Keratinocyte (primary cell): ENCODE measurements around the gene NDRG2. TPM values are rescaled to one million over a fixed set of nuclear protein-coding genes. Genes with fewer than 3 reads are reported as not detected.

Experiments
- DNase-seq: peaks from one replicate; pipeline ENCODE4 v3.0.0-alpha.2; 2011; ENCODE audit warnings: low read depth, missing footprints, low spot score
- FAIRE-seq: peaks from 2 replicates; lab custom pipeline; 2011; peaks lifted over from hg19 to GRCh38; lab: Jason Lieb, UNC
- H2AFZ ChIP-seq: 2 replicates; pipeline ENCODE4 v1.6.0; 2012; ENCODE audit warnings: low read length, control low read depth, inconsistent platforms; ENCODE audit not compliant: control insufficient read depth
- H3K27ac ChIP-seq: 2 replicates; pipeline ENCODE4 v1.5.1; 2011; ENCODE audit warnings: low read length; ENCODE audit not compliant: control insufficient read depth, insufficient read depth
- H3K27me3 ChIP-seq: 3 replicates; pipeline ENCODE4 v1.6.0; 2011; ENCODE audit warnings: low read length; ENCODE audit not compliant: control insufficient read depth, insufficient read depth; ENCODE audit errors: extremely low read depth
- H3K36me3 ChIP-seq, 2 experiments: 2 replicates in 1 of 2; 3 replicates in 1 of 2; pipeline ENCODE4 v1.5.1; 2011; ENCODE audit warnings: low read length in 2 of 2, mild to moderate bottlenecking in 1 of 2; ENCODE audit not compliant: control insufficient read depth in 2 of 2, insufficient read depth in 2 of 2; ENCODE audit errors: extremely low read depth in 1 of 2
- H3K4me1 ChIP-seq: 3 replicates; pipeline ENCODE4 v1.5.1; 2011; ENCODE audit warnings: low read length; ENCODE audit not compliant: control insufficient read depth, insufficient read depth; ENCODE audit errors: extremely low read depth
- H3K4me2 ChIP-seq: 3 replicates; pipeline ENCODE4 v1.6.0; 2011; ENCODE audit warnings: low read depth, low read length; ENCODE audit not compliant: control insufficient read depth, insufficient read depth; ENCODE audit errors: extremely low read depth
- H3K4me3 ChIP-seq, 3 experiments: fragments of 200-600 bp in 1 of 3; sonication (generic) in 1 of 3; 2 replicates in 2 of 3; 3 replicates in 1 of 3; pipeline ENCODE4 v1.5.1; 2011 to 2016; ENCODE audit warnings: low read length in 3 of 3, mild to moderate bottlenecking in 3 of 3, control low read depth in 2 of 3, inconsistent platforms in 1 of 3, low read depth in 1 of 3, mixed read lengths in 1 of 3, mixed run types in 1 of 3, moderate library complexity in 1 of 3; ENCODE audit not compliant: control insufficient read depth in 2 of 3, insufficient read depth in 2 of 3; ENCODE audit errors: extremely low read depth in 1 of 3
- H3K79me2 ChIP-seq: 2 replicates; pipeline ENCODE4 v1.6.0; 2012; ENCODE audit warnings: low read length; ENCODE audit not compliant: control insufficient read depth, insufficient read depth
- H3K9ac ChIP-seq: 3 replicates; pipeline ENCODE4 v1.6.0; 2011; ENCODE audit warnings: low read length; ENCODE audit not compliant: control insufficient read depth, insufficient read depth; ENCODE audit errors: extremely low read depth
- H3K9me1 ChIP-seq: 3 replicates; pipeline ENCODE4 v1.6.0; 2011; ENCODE audit warnings: low read length; ENCODE audit not compliant: control insufficient read depth, insufficient read depth; ENCODE audit errors: extremely low read depth
- H3K9me3 ChIP-seq: 2 replicates; pipeline ENCODE4 v1.5.1; 2012; ENCODE audit warnings: low read depth, low read length; ENCODE audit not compliant: control insufficient read depth
- H4K20me1 ChIP-seq: 3 replicates; pipeline ENCODE4 v1.6.0; 2011; ENCODE audit warnings: low read length; ENCODE audit not compliant: control insufficient read depth, insufficient read depth; ENCODE audit errors: extremely low read depth
- EZH2 ChIP-seq: IDR thresholded peaks from one replicate; pipeline ENCODE4 v1.6.1; 2012; ENCODE audit warnings: inconsistent platforms, mild to moderate bottlenecking, low read length, moderate library complexity
- dilution Hi-C: fragments of 300-500 bp; cut with MboI; formaldehyde crosslinking; loops from one replicate; pipeline ENCODE4 v1.7.0; 2020; ENCODE audit warnings: low sequenced_read_pairs; ENCODE audit not compliant: extremely low pct_ligation_motif_present
- polyA plus RNA-seq, 5 experiments: library from polyadenylated mRNA; depleted of rRNA in 3 of 5; stranded (reverse) in 3 of 5; stranded (forward) in 1 of 5; unstranded in 1 of 5; fragments of >200 nt; gene quantifications; 1 replicate in 1 of 5; 2 replicates in 3 of 5; 3 replicates in 1 of 5; pipeline versions ENCODE4 v1.2.1 to v1.2.3, GENCODE V29; 2011 to 2012; ENCODE audit warnings: missing spikeins in 2 of 5, low read depth in 1 of 5, low replicate concordance in 1 of 5
- TF ChIP-seq, protein P1 (sequence below), 3 experiments: IDR thresholded peaks in 1 of 3; conservative IDR thresholded peaks in 1 of 3; optimal IDR thresholded peaks in 1 of 3; 2 replicates in 2 of 3; 3 replicates in 1 of 3; pipeline versions ENCODE3 to v1.5.1; 2011; ENCODE audit warnings: low read length in 3 of 3, mild to moderate bottlenecking in 3 of 3, moderate library complexity in 2 of 3, control low read depth in 1 of 3, inconsistent platforms in 1 of 3; ENCODE audit not compliant: insufficient read depth in 2 of 3; ENCODE audit errors: extremely low read depth in 1 of 3

NDRG2 gene
- polyA plus RNA-seq, 1 donor (not counting 4 experiments of a cell fraction or from before 2014, with no cell fraction given) = 11.1 TPM

DNA sequence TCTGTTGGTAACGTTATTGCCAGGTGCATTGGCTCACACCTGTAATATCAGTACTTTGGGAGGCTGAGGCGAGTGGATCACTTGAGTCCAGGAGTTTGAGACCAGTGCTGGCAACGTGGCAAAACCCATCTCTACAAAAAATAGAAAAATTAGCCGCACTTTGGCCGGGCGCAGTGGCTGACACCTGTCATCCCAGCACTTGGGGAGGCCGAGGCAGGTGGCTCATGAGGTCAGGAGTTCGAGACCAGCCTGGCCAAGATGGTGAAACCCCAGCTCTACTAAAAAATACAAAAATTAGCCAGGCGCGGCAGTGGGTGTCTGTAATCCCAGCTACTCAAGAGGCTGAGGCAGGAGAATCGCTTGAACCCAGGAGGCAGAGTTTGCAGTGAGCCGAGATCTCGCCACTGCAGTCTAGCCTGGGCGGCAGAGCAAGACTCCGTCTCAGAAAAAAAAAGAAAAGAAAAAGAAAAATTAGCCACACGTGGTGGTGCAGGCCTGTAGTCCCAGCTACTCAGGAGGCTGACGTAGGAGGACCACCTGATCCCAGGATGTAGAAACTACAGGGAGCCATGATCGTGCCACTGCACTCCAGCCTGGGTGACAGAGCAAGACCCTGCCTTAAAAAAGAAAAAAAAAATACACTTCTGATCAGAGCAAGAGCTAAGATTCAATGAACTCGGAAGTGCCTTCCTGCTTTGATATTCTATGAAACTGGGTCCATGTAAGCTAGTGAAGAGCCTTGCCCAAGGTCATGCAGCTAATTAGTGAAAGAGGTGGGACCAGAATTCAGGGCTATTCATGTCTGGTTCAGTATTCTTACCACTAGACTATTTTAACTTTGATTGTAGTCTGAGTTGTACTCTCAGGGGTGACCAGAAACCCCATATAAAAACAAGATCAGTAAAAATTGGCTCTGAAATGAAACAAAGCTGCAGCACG lies 28.6 kb upstream of the NDRG2 start:
- TF ChIP-seq, protein P1, sequence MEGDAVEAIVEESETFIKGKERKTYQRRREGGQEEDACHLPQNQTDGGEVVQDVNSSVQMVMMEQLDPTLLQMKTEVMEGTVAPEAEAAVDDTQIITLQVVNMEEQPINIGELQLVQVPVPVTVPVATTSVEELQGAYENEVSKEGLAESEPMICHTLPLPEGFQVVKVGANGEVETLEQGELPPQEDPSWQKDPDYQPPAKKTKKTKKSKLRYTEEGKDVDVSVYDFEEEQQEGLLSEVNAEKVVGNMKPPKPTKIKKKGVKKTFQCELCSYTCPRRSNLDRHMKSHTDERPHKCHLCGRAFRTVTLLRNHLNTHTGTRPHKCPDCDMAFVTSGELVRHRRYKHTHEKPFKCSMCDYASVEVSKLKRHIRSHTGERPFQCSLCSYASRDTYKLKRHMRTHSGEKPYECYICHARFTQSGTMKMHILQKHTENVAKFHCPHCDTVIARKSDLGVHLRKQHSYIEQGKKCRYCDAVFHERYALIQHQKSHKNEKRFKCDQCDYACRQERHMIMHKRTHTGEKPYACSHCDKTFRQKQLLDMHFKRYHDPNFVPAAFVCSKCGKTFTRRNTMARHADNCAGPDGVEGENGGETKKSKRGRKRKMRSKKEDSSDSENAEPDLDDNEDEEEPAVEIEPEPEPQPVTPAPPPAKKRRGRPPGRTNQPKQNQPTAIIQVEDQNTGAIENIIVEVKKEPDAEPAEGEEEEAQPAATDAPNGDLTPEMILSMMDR (optimal IDR thresholded peaks at IDR 0.05 in 1 of 3, IDR thresholded peaks at IDR 0.05 in 1 of 3, conservative IDR thresholded peaks at IDR 0.05 in 1 of 3; ENCODE audit: extremely low read depth in 1 of 3, insufficient read depth in 2 of 3, low read length in 3 of 3) = no peak
- no peak for TF ChIP-seq EZH2
- DNase-seq (no peak), FAIRE-seq (no peak)
- Histone ChIP-seq H3K36me3 (no peaks in the 10 kb centered on the region), H3K79me2 (no peaks in the 10 kb centered on the region), H2AFZ (no peak overlapping the region), H3K27me3 (no peaks in the 10 kb centered on the region), H3K9me1 (no peaks in the 10 kb centered on the region), H3K9me3 (no peaks in the 10 kb centered on the region), H3K4me3 (no peak overlapping the region), H4K20me1 (no peaks in the 10 kb centered on the region), H3K4me1 (no peaks in the 10 kb centered on the region), H3K27ac (no peak overlapping the region), H3K4me2 (no peak overlapping the region), H3K9ac (no peak overlapping the region)
- dilution Hi-C loops = no loop called here

DNA sequence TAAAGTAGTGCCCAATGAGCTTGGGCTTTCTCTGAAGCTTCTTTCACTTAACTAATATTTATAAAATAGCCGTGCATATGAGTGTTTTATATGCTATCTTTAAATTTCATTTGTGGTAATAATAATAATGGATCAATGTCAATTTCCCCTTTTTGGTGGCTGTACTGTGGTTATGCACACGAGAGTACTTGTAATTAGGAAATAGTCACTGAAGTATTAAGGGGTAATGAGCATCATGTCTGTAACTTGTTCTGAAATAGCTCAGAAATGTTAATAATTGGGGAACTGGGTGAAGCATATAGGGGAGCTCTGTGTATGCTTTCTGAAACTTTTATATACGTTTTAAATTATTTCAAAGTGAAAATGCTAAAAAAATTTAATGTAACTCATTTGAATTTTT lies 25.7 kb upstream of the NDRG2 start:
- Histone ChIP-seq H3K4me3 (no peak overlapping the region), H4K20me1 (no peaks in the 10 kb centered on the region), H3K4me2 (no peak overlapping the region), H3K9ac (no peak overlapping the region), H3K9me1 (no peaks in the 10 kb centered on the region), H3K27ac (no peak overlapping the region), H3K36me3 (no peaks in the 10 kb centered on the region), H3K79me2 (no peaks in the 10 kb centered on the region), H3K4me1 (no peaks in the 10 kb centered on the region), H3K27me3 (no peaks in the 10 kb centered on the region), H3K9me3 (no peaks in the 10 kb centered on the region), H2AFZ (no peak overlapping the region)
- DNase-seq = no peak
- dilution Hi-C loops = no loop called here
- no peak for FAIRE-seq
- no peak for TF ChIP-seq EZH2
- TF ChIP-seq, protein P1 (optimal IDR thresholded peaks at IDR 0.05 in 1 of 3, IDR thresholded peaks at IDR 0.05 in 1 of 3, conservative IDR thresholded peaks at IDR 0.05 in 1 of 3; ENCODE audit: extremely low read depth in 1 of 3, insufficient read depth in 2 of 3, low read length in 3 of 3) = no peak
